Glomerular endothelial cell (primary cell): ENCODE measurements around the gene GPS1. TPM values are rescaled to one million over a fixed set of nuclear protein-coding genes. Genes with fewer than 3 reads are reported as not detected.

Experiments used
- DNase-seq: peaks from one replicate; pipeline ENCODE4 v3.0.0-alpha.2; 2011; ENCODE audit warnings: low read depth, low spot score; ENCODE audit errors: extremely low read depth
- total RNA-seq: library from RNA; depleted of rRNA; stranded (reverse); fragments of >200 nt; gene quantifications from 2 replicates; pipeline ENCODE4 v1.2.3, GENCODE V29; 2015

The GPS1 gene
- 122 and 139 TPM in 2 replicates for total RNA-seq

DNA sequence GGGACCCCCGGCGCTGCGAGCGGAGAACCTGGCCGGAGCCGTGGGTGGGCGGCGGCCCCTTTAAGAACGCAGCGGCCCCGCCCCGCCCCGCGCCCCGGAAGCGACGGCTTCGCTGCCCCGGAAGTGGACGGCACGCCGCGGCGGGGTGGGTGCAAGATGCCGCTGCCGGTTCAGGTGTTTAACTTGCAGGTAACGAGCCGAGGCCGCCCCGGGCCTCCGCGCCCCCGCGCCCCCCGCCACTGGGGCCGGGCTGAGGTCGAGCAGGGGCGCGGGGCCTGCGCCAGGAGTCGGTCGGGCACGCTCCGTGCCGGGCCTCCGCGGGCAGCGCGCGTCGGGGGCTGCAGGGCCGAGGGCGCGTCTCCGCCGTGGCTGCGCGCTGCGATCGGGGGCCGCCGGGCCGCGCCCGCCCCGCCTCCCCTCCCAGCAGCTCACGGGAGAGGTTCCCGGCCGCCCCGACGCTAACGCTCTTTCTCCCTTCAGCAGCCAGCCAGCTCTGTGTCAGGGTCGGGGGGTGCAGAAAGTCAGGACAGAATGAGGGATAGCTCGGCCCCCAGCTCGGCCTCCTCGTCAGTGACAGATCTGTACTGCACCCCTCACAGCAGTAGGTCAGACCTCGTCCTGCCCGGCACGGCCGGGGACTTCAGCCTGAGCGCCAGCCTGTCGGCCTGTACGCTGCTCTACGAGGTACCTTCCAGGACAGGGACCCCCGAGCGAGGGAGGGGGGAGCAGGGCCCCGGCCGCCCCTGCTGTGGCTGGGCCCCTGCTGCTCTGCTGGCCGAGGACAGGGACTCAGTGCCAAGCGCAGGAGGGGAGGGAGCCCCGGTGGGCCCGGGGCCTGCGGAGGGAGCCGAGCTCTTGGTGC, at the start of gene GPS1, which contains the start of gene RFNG:
Gene GPS1 (plus strand): TSS at position 123 of the 862 bp plus-strand sequence. CDS start 34 bp downstream, at position 157.
Gene RFNG (minus strand): TSS at position 36 of the 862 bp plus-strand sequence. CDS start 45 bp downstream, outside the sequence.
- DNase-seq, result no peak

DNA sequence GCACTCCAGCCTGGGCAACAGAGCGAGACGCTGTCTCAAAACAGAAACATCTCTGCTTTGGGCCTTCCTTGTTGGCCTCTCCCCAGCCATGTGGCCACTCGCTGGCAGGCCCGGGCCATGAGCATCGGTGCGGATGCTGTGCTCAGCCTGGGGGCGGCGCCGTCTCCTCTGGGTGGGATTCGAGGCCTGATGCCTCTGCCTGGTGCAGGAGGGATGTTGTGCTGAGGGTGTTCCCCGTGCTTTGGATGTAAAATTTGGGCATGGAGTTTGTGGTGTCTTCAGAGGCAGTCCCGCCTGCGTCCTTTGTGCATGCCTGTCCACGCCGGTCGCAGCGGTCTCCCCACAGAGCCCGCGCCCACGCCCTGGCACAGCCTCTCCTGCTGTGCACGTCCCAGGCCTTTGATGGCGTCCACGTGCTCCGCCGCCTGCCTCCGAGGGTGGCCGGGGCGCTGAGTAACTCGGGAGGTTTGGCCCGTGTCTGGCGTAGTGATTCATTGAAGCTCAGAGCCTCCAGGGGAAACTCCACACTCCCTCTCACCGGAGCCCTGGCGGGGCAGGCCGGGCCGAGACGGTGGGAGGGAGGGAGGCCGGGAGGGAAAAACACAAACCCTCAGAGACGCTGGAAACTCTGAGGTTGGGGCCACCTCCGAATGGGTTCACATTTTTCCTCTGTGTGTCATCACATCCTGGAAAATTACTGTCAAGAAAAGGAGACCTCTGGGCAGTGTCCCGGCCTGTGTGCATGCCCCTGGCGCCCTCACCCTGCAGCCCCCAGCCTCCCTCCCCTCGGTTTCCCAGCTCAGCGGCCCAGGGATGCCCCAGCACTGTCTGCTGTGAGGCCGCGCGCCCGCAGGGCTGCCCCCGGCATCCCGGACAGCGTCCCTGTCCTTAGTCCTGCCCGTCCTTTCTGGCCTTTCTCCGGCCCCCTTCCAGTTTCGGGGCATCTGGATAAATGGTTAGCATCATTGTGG, 48.0 kb upstream of the GPS1 start:
- peak; percentile 56 for DNase-seq

DNA sequence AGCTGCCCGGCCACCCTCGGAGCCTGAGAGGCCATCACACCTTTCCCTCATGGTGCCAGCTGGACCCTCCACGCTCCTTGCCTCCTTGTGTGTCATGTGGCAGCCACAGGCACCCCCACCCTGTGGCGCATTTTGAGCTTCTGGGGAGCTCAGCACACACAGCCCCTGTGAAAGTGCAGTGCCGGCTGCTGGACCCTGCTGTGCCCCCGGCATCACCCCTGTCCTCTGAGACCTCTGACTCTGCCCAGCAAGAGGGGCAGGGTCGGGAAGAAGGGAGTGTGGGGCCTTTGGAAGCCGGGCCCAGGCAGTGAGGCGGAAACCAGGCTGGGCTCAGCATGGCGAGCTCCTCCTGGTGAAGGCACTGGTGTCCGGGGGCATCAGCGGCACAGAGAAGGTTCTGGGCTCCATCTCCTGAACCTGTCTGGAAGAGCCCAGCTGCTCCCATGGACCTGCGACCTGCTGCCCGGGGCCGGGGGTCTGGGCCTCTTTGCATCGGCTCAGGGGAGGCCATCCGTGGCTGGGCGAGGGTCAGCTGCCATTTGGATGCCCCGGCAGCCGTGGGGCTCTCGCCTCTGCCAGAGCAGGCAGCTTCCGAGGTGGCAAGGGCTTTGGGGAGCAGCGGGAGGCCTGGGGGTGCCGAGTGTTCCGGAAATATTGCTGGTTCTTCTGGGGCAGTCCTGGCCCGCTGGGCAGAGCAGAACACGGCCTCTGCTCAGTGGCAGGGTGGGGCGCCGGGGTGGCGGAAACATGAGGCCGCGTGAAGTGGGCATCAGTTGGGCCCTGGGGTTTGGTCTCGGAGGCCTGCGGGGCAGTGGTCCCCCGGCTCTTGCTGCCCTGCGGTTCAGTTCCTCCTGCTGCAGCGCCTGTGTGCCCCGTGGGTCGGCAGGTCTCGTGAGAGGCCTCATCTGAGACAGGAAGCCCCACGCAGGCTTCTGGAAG, 46.9 kb upstream of the GPS1 start:
- DNase-seq, result no peak

GRCh38 chr17:82005701-82006348, 45.9 kb upstream of the GPS1 start:
- no peak for DNase-seq

DNA sequence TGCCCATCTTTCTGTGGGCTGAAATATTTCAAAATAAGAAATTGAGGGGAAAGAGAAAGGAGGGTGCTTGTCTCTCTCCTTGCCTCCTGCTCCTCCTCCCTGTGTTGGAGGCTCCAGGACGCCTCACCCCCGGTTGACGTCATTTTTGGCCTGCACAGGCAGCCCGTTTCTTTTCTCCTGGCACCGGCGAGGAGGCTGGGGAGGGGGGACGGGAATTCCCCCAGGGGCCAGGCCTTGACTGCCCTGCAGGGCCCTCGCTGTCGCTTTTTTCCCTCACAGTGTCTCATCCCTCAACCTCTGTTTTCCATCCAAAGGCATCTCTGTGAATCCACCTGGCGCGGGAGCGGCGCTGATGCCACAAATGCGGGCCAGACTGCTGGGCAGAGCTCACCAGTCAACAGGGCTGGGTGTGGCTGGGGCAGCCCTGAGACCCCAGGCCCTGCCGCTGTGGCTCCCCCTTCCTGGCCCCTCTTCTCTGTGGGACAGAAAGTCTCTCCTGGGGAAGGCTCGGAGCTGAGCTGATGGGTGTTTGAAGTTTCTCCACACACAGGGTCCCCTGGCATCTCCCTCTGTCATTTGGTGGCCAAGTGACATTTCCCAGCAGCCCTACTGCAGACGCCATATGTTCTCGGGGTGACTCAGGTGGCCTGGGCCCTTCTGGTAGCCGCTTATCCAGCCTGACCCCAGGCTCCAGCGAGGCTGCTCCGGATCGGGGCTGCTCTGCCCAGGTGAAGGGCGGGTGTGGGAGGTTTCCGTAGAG, 45.0 kb upstream of the GPS1 start:
- no peak for DNase-seq

DNA sequence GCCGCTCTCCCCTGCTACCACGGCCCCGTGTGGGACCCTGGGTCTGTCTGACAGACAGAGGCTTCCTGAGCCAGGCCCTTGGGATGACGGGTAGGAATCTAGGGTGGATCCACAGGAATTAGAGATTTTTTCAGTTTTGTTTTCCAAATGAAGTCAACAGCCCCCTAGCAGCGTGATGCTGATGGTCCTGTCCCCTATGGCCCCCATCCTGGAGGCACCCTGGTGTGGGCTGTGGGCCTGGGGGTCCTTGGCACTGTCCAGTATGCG, 44.5 kb upstream of the GPS1 start:
- DNase-seq, result no peak

- no peak for DNase-seq
Observed at GRCh38 chr17:82007495-82008257, 44.0 kb upstream of the GPS1 start.

- DNase-seq, result no peak
Observed at GRCh38 chr17:82008258-82008940, 43.3 kb upstream of the GPS1 start.

- DNase-seq, result no peak
Observed at GRCh38 chr17:82008941-82009405, 42.7 kb upstream of the GPS1 start.

DNA sequence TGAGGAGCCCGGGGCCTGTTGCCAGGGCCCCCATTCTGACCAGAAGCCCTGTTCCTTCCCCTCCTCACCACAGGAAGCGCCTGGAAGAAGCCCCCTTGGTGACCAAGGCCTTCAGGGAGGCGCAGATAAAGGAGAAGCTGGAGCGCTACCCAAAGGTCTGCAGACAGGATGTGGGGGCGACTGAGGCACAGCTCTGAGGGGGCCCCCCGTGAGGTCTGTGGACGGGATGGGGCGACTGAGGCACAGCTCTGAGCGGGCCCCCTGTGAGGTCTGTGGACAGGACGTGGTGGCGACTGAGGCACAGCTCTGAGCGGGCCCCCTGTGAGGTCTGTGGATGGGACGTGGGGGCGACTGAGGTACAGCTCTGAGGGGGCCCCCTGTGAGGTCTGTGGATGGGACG, 42.3 kb upstream of the GPS1 start:
- no peak for DNase-seq

GRCh38 chr17:82010575-82011525, 40.8 kb upstream of the GPS1 start:
- DNase-seq, result no peak

- no peak for DNase-seq
Observed at GRCh38 chr17:82011617-82012187, 40.0 kb upstream of the GPS1 start.

DNA sequence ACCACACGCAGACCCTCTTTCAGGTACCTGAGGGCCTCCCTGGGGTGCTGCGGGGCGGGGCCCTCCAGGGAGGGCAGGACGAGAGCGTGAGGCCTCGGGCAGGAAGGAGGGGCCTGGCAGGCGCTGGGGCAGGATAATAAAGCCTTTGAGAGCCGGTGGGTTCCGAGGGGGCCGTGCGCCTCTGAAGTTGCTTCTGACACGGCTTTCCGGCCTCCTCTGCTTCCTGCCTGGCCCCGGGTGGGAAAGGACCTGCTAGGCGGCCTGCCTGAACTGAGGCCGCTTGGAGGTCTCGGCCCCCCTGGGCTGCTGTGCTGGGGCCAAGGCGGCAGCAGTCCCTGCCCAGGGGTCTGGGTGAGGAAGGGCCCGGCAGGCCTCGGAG, 39.4 kb upstream of the GPS1 start:
- DNase-seq, result no peak

GRCh38 chr17:82012640-82013295, 38.9 kb upstream of the GPS1 start:
- no peak for DNase-seq

GRCh38 chr17:82013341-82013740, 38.4 kb upstream of the GPS1 start:
- DNase-seq, result no peak

DNA sequence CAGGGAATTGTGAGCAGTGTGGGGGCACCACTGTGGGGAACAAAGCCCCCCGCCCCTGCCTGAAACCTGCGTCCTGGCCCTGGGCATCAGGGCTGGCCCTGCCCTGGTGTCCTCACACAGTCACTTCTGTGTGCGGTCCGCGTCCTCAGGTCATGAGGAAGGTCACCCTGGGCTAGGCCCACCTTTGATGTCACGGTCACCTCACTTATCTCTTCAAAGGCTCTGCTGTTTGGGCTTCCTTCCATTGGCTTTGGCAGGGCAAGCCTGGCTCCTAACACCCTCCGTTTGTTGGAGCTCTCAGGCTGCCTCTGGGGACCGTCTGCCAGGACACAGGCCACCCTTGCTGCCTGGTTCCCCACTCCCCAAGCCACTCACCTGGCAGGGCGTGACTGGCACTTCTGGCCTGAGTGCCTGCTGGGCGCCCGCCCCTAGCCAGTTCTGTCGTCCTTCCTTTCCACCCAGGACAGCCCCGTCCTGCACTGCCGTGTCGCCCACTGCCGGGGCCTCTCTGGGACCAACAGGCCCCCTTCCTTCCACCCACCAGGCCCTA, 37.9 kb upstream of the GPS1 start:
- DNase-seq, result no peak
